HepG2 (cell line): ENCODE measurements around the gene STMN3. TPM values are rescaled to one million over a fixed set of nuclear protein-coding genes. Genes with fewer than 3 reads are reported as not detected.

Source experiments
- FOXM1 ChIP-seq: sonication (generic); formaldehyde crosslinking; IDR thresholded peaks from 2 replicates; pipeline ENCODE4 v1.5.0; 2020; ENCODE audit warnings: missing genetic modification reagents
- NR3C1 ChIP-seq: sonication (generic); formaldehyde crosslinking; IDR thresholded peaks from 2 replicates; pipeline ENCODE4 v1.4.0; 2020; ENCODE audit warnings: missing genetic modification reagents
- ONECUT2 ChIP-seq: sonication (generic); formaldehyde crosslinking; IDR thresholded peaks from 2 replicates; pipeline ENCODE4 v1.4.0; 2020; ENCODE audit warnings: missing genetic modification reagents
- ZMAT3 ChIP-seq: sonication (generic); formaldehyde crosslinking; conservative IDR thresholded peaks from 2 replicates; pipeline ENCODE4 v1.7.0; 2021; ENCODE audit warnings: missing genetic modification reagents
- ZNF646 ChIP-seq: sonication (generic); formaldehyde crosslinking; IDR thresholded peaks from 2 replicates; pipeline ENCODE4 v1.9.0; 2021; ENCODE audit warnings: mild to moderate bottlenecking, missing genetic modification reagents
- polyA plus RNA-seq, 8 experiments: library from polyadenylated mRNA; depleted of rRNA in 3 of 8; stranded (reverse) in 7 of 8; unstranded in 1 of 8; fragments of >200 nt; fragmentation: Illumina TruSeq in 4 of 8; extraction: Trizol in 4 of 8; gene quantifications; 2 replicates each; pipeline versions ENCODE4 v1.2.1 to v1.2.3, GENCODE V29; 2011 to 2016; ENCODE audit warnings: low read depth in 4 of 8, missing spikeins in 1 of 8, mixed read lengths in 1 of 8; ENCODE audit not compliant: insufficient read depth in 1 of 8
- total RNA-seq, 5 experiments: library from RNA; depleted of rRNA; stranded (reverse); fragments of >200 nt; fragmentation: Illumina TruSeq; extraction: Trizol; gene quantifications; 2 replicates each; pipeline ENCODE4 v1.2.3, GENCODE V29; 2016; ENCODE audit warnings: low read depth in 1 of 5
- TF ChIP-seq, protein P1 (sequence below), 2 experiments: sonication (generic) in 1 of 2; formaldehyde crosslinking in 1 of 2; IDR thresholded peaks; 2 replicates each; pipeline versions ENCODE4 v1.5.1 to v1.6.1; 2011 to 2020; ENCODE audit warnings: borderline replicate concordance in 1 of 2, low read depth in 1 of 2, low read length in 1 of 2, mild to moderate bottlenecking in 1 of 2, missing genetic modification reagents in 1 of 2, moderate library complexity in 1 of 2
- TF ChIP-seq, protein P2 (sequence below): sonication (generic); formaldehyde crosslinking; IDR thresholded peaks from 2 replicates; pipeline ENCODE4 v1.9.0; 2021; ENCODE audit warnings: missing genetic modification reagents, mild to moderate bottlenecking, borderline replicate concordance
- TF ChIP-seq, protein P3 (sequence below): sonication (generic); formaldehyde crosslinking; IDR thresholded peaks from 2 replicates; pipeline ENCODE4 v1.5.0; 2020; ENCODE audit warnings: mild to moderate bottlenecking, missing genetic modification reagents, borderline replicate concordance
- TF ChIP-seq, protein P4 (sequence below): sonication (generic); formaldehyde crosslinking; conservative IDR thresholded peaks from 2 replicates; pipeline ENCODE4 v1.8.0; 2022; ENCODE audit warnings: low read depth, missing genetic modification reagents

The STMN3 gene
- total and polyA plus RNA-seq, 2 of the 13 experiments (the other 11 are each of a cell fraction or from before 2014, with no cell fraction given) = 21.0 to 48.3 TPM

- no peak for TF ChIP-seq ZNF646 (CRISPR knock-in tag)
- TF ChIP-seq, protein P1, sequence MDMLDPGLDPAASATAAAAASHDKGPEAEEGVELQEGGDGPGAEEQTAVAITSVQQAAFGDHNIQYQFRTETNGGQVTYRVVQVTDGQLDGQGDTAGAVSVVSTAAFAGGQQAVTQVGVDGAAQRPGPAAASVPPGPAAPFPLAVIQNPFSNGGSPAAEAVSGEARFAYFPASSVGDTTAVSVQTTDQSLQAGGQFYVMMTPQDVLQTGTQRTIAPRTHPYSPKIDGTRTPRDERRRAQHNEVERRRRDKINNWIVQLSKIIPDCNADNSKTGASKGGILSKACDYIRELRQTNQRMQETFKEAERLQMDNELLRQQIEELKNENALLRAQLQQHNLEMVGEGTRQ (IDR thresholded peaks at IDR 0.05; ENCODE audit: low read depth, low read length) = no peak
- TF ChIP-seq, protein P1 (CRISPR knock-in tag; IDR thresholded peaks at IDR 0.05; ENCODE audit: borderline replicate concordance) = no peak
- TF ChIP-seq FOXM1 (CRISPR knock-in tag) = no peak
- no peak for TF ChIP-seq ONECUT2
- TF ChIP-seq, protein P2, sequence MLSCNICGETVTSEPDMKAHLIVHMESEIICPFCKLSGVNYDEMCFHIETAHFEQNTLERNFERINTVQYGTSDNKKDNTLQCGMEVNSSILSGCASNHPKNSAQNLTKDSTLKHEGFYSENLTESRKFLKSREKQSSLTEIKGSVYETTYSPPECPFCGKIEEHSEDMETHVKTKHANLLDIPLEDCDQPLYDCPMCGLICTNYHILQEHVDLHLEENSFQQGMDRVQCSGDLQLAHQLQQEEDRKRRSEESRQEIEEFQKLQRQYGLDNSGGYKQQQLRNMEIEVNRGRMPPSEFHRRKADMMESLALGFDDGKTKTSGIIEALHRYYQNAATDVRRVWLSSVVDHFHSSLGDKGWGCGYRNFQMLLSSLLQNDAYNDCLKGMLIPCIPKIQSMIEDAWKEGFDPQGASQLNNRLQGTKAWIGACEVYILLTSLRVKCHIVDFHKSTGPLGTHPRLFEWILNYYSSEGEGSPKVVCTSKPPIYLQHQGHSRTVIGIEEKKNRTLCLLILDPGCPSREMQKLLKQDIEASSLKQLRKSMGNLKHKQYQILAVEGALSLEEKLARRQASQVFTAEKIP (CRISPR knock-in tag) = no peak
- TF ChIP-seq NR3C1 (CRISPR knock-in tag) = no peak
- TF ChIP-seq, protein P3, sequence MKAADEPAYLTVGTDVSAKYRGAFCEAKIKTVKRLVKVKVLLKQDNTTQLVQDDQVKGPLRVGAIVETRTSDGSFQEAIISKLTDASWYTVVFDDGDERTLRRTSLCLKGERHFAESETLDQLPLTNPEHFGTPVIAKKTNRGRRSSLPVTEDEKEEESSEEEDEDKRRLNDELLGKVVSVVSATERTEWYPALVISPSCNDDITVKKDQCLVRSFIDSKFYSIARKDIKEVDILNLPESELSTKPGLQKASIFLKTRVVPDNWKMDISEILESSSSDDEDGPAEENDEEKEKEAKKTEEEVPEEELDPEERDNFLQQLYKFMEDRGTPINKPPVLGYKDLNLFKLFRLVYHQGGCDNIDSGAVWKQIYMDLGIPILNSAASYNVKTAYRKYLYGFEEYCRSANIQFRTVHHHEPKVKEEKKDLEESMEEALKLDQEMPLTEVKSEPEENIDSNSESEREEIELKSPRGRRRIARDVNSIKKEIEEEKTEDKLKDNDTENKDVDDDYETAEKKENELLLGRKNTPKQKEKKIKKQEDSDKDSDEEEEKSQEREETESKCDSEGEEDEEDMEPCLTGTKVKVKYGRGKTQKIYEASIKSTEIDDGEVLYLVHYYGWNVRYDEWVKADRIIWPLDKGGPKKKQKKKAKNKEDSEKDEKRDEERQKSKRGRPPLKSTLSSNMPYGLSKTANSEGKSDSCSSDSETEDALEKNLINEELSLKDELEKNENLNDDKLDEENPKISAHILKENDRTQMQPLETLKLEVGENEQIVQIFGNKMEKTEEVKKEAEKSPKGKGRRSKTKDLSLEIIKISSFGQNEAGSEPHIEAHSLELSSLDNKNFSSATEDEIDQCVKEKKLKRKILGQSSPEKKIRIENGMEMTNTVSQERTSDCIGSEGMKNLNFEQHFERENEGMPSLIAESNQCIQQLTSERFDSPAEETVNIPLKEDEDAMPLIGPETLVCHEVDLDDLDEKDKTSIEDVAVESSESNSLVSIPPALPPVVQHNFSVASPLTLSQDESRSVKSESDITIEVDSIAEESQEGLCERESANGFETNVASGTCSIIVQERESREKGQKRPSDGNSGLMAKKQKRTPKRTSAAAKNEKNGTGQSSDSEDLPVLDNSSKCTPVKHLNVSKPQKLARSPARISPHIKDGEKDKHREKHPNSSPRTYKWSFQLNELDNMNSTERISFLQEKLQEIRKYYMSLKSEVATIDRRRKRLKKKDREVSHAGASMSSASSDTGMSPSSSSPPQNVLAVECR (CRISPR knock-in tag) = no peak
- TF ChIP-seq, protein P4, sequence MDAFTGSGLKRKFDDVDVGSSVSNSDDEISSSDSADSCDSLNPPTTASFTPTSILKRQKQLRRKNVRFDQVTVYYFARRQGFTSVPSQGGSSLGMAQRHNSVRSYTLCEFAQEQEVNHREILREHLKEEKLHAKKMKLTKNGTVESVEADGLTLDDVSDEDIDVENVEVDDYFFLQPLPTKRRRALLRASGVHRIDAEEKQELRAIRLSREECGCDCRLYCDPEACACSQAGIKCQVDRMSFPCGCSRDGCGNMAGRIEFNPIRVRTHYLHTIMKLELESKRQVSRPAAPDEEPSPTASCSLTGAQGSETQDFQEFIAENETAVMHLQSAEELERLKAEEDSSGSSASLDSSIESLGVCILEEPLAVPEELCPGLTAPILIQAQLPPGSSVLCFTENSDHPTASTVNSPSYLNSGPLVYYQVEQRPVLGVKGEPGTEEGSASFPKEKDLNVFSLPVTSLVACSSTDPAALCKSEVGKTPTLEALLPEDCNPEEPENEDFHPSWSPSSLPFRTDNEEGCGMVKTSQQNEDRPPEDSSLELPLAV (CRISPR knock-in tag) = no peak
- no peak for TF ChIP-seq ZMAT3 (CRISPR knock-in tag)
Measured at GRCh38 chr20:63643499-63643898, 9.7 kb downstream of the STMN3 start (continued).
